HEK293 (cell line): Measurements from ENCODE around the gene TMEM63B.

Source experiments
- CTCF ChIA-PET: fragments of 350-600 bp; formaldehyde crosslinking; extraction: SDS; loops from one replicate; lab custom pipeline; 2021; ENCODE audit warnings: antibody characterized with exemption; lab: Yijun Ruan, JAX
- POLR2A ChIA-PET: fragments of 300-600 bp; formaldehyde crosslinking; extraction: SDS; loops from one replicate; lab custom pipeline; 2020; ENCODE audit warnings: antibody characterized with exemption, inconsistent platforms; lab: Yijun Ruan, JAX
- H3K27ac ChIP-seq: fragments of 200-500 bp; sonication (Bioruptor generic); 2 replicates; pipeline ENCODE4 v1.5.1; 2014; ENCODE audit warnings: low read depth, low read length, control low read depth, inconsistent platforms; ENCODE audit errors: extremely low read depth
- H3K36me3 ChIP-seq, 2 experiments: fragments of 200-500 bp in 1 of 2; sonication (Bioruptor generic) in 1 of 2; 1 replicate in 1 of 2; 2 replicates in 1 of 2; pipeline ENCODE4 v1.5.1; 2014 to 2017; ENCODE audit warnings: inconsistent platforms in 2 of 2, low read length in 2 of 2; ENCODE audit not compliant: control insufficient read depth in 2 of 2, insufficient read depth in 1 of 2
- H3K4me1 ChIP-seq: fragments of 200-500 bp; sonication (Bioruptor generic); 2 replicates; pipeline ENCODE4 v1.5.1; 2014; ENCODE audit warnings: mild to moderate bottlenecking, low read length, inconsistent platforms; ENCODE audit not compliant: control insufficient read depth, insufficient read depth
- H3K4me3 ChIP-seq: 2 replicates; pipeline ENCODE4 v1.5.1; 2011; ENCODE audit warnings: low read depth, mild to moderate bottlenecking, control low read depth, low read length, moderate library complexity
- H3K9me3 ChIP-seq: fragments of 200-500 bp; sonication (Bioruptor generic); 2 replicates; pipeline ENCODE4 v1.5.1; 2014; ENCODE audit warnings: low read depth, low read length, inconsistent platforms; ENCODE audit not compliant: control insufficient read depth, insufficient read depth
- SP7 ChIP-seq: fragments of 450-650 bp; formaldehyde crosslinking; IDR thresholded peaks from 2 replicates; pipeline ENCODE4 v1.5.1; 2016; ENCODE audit warnings: missing biosample characterization, missing genetic modification characterization
- ZNF10 ChIP-seq: fragments of 450-650 bp; formaldehyde crosslinking; IDR thresholded peaks from 2 replicates; pipeline ENCODE4 v1.5.1; 2017; ENCODE audit warnings: missing biosample characterization, missing genetic modification characterization
- ZNF2 ChIP-seq: fragments of 450-650 bp; formaldehyde crosslinking; IDR thresholded peaks from 2 replicates; pipeline ENCODE4 v1.5.1; 2016; ENCODE audit warnings: missing biosample characterization, missing genetic modification characterization
- ZNF211 ChIP-seq: fragments of 450-650 bp; formaldehyde crosslinking; IDR thresholded peaks from 2 replicates; pipeline ENCODE4 v1.5.1; 2016; ENCODE audit warnings: low read depth, missing biosample characterization, missing genetic modification characterization
- ZNF214 ChIP-seq: fragments of 450-650 bp; formaldehyde crosslinking; IDR thresholded peaks from 2 replicates; pipeline ENCODE4 v1.5.1; 2017; ENCODE audit warnings: missing biosample characterization, mild to moderate bottlenecking, missing genetic modification characterization, borderline replicate concordance
- ZNF302 ChIP-seq: fragments of 450-650 bp; formaldehyde crosslinking; IDR thresholded peaks from 2 replicates; pipeline ENCODE4 v1.5.1; 2016; ENCODE audit warnings: missing biosample characterization, missing genetic modification characterization, low read depth
- ZNF354C ChIP-seq: fragments of 450-650 bp; formaldehyde crosslinking; IDR thresholded peaks from 2 replicates; pipeline ENCODE4 v1.5.1; 2016; ENCODE audit warnings: missing biosample characterization, missing genetic modification characterization, low read depth, borderline replicate concordance
- ZNF404 ChIP-seq: fragments of 450-650 bp; formaldehyde crosslinking; IDR thresholded peaks from 2 replicates; pipeline ENCODE4 v1.5.1; 2017; ENCODE audit warnings: missing biosample characterization, missing genetic modification characterization
- ZNF561 ChIP-seq: fragments of 450-650 bp; IDR thresholded peaks from 2 replicates; pipeline ENCODE4 v1.5.1; 2018; ENCODE audit warnings: missing biosample characterization, missing genetic modification characterization, borderline replicate concordance
- ZNF621 ChIP-seq: fragments of 450-650 bp; formaldehyde crosslinking; IDR thresholded peaks from 2 replicates; pipeline ENCODE4 v1.5.1; 2017; ENCODE audit warnings: missing biosample characterization, missing genetic modification characterization
- ZNF785 ChIP-seq: fragments of 450-650 bp; formaldehyde crosslinking; IDR thresholded peaks from 2 replicates; pipeline ENCODE4 v1.5.1; 2016; ENCODE audit warnings: missing biosample characterization, missing genetic modification characterization
- TF ChIP-seq, protein P1 (sequence below): fragments of 450-650 bp; formaldehyde crosslinking; IDR thresholded peaks from 2 replicates; pipeline ENCODE4 v1.5.1; 2016; ENCODE audit warnings: missing biosample characterization, missing genetic modification characterization
- TF ChIP-seq, protein P2 (sequence below): fragments of 450-650 bp; formaldehyde crosslinking; IDR thresholded peaks from 2 replicates; pipeline ENCODE4 v1.5.1; 2017; ENCODE audit warnings: missing biosample characterization, missing genetic modification characterization
- TF ChIP-seq, protein P3 (sequence below): fragments of 450-650 bp; formaldehyde crosslinking; IDR thresholded peaks from 2 replicates; pipeline ENCODE4 v1.5.1; 2016; ENCODE audit warnings: missing biosample characterization, missing genetic modification characterization, borderline replicate concordance

TMEM63B gene

DNA sequence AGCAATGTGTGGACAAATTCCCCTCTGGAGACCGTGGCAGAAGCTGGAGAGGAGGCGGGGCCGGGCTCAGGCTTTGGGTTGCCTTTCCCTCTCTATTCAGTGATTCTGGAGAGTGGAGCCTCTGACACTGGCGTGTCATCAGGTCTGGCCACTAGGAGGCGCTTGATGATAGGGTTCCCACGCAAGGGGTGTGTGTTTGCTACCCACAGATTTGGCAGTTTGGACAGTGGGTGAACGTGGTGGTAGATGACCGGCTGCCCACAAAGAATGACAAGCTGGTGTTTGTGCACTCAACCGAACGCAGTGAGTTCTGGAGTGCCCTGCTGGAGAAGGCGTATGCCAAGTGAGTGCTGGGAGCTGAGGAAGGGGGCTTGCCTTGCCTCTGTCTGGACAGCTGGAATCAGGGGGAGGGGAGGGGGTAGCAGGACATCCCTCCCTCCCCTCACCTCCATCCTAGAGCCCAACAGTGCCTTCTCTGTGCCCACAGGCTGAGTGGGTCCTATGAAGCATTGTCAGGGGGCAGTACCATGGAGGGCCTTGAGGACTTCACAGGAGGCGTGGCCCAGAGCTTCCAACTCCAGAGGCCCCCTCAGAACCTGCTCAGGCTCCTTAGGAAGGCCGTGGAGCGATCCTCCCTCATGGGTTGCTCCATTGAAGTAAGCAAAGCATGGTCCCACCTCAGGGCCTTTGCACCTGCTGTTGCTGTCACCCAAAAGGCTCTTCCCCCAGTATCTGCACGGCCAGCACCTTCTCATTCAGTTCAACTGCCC lies 45.6 kb downstream of the TMEM63B start (continued):
- TF ChIP-seq, protein P1, sequence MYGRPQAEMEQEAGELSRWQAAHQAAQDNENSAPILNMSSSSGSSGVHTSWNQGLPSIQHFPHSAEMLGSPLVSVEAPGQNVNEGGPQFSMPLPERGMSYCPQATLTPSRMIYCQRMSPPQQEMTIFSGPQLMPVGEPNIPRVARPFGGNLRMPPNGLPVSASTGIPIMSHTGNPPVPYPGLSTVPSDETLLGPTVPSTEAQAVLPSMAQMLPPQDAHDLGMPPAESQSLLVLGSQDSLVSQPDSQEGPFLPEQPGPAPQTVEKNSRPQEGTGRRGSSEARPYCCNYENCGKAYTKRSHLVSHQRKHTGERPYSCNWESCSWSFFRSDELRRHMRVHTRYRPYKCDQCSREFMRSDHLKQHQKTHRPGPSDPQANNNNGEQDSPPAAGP (tag by site-specific recombination), result peak; percentile 41; the same call in 1 of the 2 replicates

DNA sequence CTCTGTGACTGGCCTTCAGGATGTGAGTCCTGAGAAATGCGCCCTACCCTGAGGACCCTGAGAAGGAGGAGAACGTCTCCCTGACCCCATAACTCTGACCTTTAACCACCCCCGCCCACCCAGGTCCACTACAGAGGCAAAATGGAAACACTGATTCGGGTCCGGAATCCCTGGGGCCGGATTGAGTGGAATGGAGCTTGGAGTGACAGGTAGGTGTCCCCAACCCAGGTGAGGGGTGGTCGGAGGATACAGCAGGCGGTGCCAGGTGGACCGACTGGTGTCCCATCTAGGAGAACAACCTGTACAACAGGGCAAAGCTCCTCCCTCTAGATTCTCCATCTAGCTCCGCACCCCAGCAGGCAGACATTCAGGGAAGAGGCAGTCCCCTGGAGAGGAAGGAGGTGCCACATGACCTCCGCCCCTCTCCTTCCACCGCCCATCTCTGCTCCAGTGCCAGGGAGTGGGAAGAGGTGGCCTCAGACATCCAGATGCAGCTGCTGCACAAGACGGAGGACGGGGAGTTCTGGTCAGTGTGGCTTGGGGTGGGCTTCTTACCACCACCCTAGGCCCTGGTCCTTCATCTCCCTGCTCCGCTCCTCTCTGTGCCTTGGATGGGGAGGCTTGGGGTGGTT lies 48.9 kb downstream of the TMEM63B start:
- CTCF ChIA-PET, result interaction anchor here (0.5 to 4.1 kb wide), 6 partner anchors 9 to 80 kb away, joined by 3 to 35 read pairs (median 4); no protein-coding TSS in a partner anchor
- no peaks in the 10 kb centered on the region for H3K4me1 ChIP-seq
- H3K9me3 ChIP-seq, result no peaks in the 10 kb centered on the region
- no peak for TF ChIP-seq ZNF785 (tag by site-specific recombination)
- TF ChIP-seq SP7 (tag by site-specific recombination), result no peak
- no peak for TF ChIP-seq ZNF2 (tag by site-specific recombination)
- no peak for TF ChIP-seq ZNF621 (tag by site-specific recombination)
- TF ChIP-seq ZNF561, result no peak
- TF ChIP-seq, protein P2, sequence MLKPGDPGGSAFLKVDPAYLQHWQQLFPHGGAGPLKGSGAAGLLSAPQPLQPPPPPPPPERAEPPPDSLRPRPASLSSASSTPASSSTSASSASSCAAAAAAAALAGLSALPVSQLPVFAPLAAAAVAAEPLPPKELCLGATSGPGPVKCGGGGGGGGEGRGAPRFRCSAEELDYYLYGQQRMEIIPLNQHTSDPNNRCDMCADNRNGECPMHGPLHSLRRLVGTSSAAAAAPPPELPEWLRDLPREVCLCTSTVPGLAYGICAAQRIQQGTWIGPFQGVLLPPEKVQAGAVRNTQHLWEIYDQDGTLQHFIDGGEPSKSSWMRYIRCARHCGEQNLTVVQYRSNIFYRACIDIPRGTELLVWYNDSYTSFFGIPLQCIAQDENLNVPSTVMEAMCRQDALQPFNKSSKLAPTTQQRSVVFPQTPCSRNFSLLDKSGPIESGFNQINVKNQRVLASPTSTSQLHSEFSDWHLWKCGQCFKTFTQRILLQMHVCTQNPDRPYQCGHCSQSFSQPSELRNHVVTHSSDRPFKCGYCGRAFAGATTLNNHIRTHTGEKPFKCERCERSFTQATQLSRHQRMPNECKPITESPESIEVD (tag by site-specific recombination), result no peak
- TF ChIP-seq ZNF302 (tag by site-specific recombination), result no peak
- TF ChIP-seq, protein P3, sequence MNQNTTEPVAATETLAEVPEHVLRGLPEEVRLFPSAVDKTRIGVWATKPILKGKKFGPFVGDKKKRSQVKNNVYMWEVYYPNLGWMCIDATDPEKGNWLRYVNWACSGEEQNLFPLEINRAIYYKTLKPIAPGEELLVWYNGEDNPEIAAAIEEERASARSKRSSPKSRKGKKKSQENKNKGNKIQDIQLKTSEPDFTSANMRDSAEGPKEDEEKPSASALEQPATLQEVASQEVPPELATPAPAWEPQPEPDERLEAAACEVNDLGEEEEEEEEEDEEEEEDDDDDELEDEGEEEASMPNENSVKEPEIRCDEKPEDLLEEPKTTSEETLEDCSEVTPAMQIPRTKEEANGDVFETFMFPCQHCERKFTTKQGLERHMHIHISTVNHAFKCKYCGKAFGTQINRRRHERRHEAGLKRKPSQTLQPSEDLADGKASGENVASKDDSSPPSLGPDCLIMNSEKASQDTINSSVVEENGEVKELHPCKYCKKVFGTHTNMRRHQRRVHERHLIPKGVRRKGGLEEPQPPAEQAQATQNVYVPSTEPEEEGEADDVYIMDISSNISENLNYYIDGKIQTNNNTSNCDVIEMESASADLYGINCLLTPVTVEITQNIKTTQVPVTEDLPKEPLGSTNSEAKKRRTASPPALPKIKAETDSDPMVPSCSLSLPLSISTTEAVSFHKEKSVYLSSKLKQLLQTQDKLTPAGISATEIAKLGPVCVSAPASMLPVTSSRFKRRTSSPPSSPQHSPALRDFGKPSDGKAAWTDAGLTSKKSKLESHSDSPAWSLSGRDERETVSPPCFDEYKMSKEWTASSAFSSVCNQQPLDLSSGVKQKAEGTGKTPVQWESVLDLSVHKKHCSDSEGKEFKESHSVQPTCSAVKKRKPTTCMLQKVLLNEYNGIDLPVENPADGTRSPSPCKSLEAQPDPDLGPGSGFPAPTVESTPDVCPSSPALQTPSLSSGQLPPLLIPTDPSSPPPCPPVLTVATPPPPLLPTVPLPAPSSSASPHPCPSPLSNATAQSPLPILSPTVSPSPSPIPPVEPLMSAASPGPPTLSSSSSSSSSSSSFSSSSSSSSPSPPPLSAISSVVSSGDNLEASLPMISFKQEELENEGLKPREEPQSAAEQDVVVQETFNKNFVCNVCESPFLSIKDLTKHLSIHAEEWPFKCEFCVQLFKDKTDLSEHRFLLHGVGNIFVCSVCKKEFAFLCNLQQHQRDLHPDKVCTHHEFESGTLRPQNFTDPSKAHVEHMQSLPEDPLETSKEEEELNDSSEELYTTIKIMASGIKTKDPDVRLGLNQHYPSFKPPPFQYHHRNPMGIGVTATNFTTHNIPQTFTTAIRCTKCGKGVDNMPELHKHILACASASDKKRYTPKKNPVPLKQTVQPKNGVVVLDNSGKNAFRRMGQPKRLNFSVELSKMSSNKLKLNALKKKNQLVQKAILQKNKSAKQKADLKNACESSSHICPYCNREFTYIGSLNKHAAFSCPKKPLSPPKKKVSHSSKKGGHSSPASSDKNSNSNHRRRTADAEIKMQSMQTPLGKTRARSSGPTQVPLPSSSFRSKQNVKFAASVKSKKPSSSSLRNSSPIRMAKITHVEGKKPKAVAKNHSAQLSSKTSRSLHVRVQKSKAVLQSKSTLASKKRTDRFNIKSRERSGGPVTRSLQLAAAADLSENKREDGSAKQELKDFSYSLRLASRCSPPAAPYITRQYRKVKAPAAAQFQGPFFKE (tag by site-specific recombination), result no peak
- no peak for TF ChIP-seq ZNF404 (tag by site-specific recombination)
- TF ChIP-seq ZNF354C (tag by site-specific recombination), result no peak
- TF ChIP-seq ZNF10, result no peak
- no peak for TF ChIP-seq ZNF214
- no peak for TF ChIP-seq ZNF211
- POLR2A ChIA-PET, result interaction anchor here (1.5 kb wide), 1 partner anchor 70 kb away, joined by 5 read pairs; the partner anchor contains the start of gene HSP90AB1
- H3K27ac ChIP-seq, result no peak overlapping the region
- H3K4me3 ChIP-seq, result no peak overlapping the region
- H3K36me3 ChIP-seq, result no peaks in the 10 kb centered on the region
